ENCODE results near the gene ZKSCAN3.
A peak's percentile ranks its signal among the peaks of the same experiment; 100 is the strongest.
"Not testable (repeated sequence)": the region's sequence is repeated elsewhere in the genome, so short reads cannot be mapped to it uniquely, and the experiment has no call there.

Gene ZKSCAN3

GRCh38 chr6:28355743-28356665 lies 6.3 kb downstream of the ZKSCAN3 start:
- H3K9me3 ChIP-seq (ENCODE audit: control insufficient read depth in 2 of 2, low read length in 2 of 2) = no peaks in the 10 kb centered on the region
- H3K4me3 ChIP-seq (ENCODE audit: low read length in 2 of 2) = peak overlapping the region; percentile 72 to 92
- H3K27ac ChIP-seq (ENCODE audit: low read length) = peak overlapping the region; percentile 95
- peak overlapping the region; percentile 70 to 90 for H3K9ac ChIP-seq (ENCODE audit: low read length in 2 of 2)
- H3K36me3 ChIP-seq (ENCODE audit: control insufficient read depth in 2 of 2, insufficient read depth in 2 of 2, low read length in 2 of 2) = peaks cover 2 to 4% of the 10 kb centered on the region in 2 donors
- peaks cover 25% of the 10 kb centered on the region for H3K4me1 ChIP-seq (ENCODE audit: control insufficient read depth, insufficient read depth, low read length)
- no peaks in the 10 kb centered on the region for H3K27me3 ChIP-seq (ENCODE audit: control insufficient read depth in 1 of 2, insufficient read depth in 2 of 2, low read length in 2 of 2)

GRCh38 chr6:28356666-28357020 lies 6.9 kb downstream of the ZKSCAN3 start:
- Histone ChIP-seq H3K27me3 (ENCODE audit: control insufficient read depth in 1 of 2, insufficient read depth in 2 of 2, low read length in 2 of 2) (no peaks in the 10 kb centered on the region), H3K27ac (ENCODE audit: low read length) (peak overlapping the region; percentile 95), H3K4me1 (ENCODE audit: control insufficient read depth, insufficient read depth, low read length) (peaks cover 25% of the 10 kb centered on the region), H3K9ac (ENCODE audit: low read length in 2 of 2) (peak overlapping the region; percentile 70 to 90), H3K36me3 (ENCODE audit: control insufficient read depth in 2 of 2, insufficient read depth in 2 of 2, low read length in 2 of 2) (peaks cover 4 to 5% of the 10 kb centered on the region in 2 donors), H3K4me3 (ENCODE audit: low read length in 2 of 2) (peak overlapping the region; percentile 72 to 92), H3K9me3 (ENCODE audit: control insufficient read depth in 2 of 2, low read length in 2 of 2) (no peaks in the 10 kb centered on the region)

DNA sequence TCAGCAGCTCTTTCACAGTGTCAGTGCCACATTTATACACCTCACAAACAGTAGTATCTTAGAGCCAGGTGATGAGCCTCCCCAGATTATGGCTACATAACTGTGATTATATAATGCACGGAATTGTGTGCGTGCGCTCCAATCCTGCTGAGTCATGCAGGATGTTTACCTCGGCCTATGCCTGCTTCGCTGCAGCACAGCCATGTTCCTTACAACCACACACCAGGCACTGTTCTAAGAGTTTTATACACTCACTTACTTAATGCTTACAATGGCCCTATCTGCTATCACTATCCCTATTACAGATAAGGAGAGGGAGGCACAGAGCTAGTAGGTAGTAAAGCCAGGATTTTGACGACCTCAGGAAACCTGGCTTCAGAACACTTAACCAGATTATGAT lies 7.3 kb downstream of the ZKSCAN3 start:
- Histone ChIP-seq H3K4me3 (ENCODE audit: low read length in 2 of 2) (peak overlapping the region; percentile 72 to 92), H3K9me3 (ENCODE audit: control insufficient read depth in 2 of 2, low read length in 2 of 2) (no peaks in the 10 kb centered on the region), H3K27ac (ENCODE audit: low read length) (peak overlapping the region; percentile 95), H3K9ac (ENCODE audit: low read length in 2 of 2) (peak overlapping the region; percentile 70 to 90), H3K27me3 (ENCODE audit: control insufficient read depth in 1 of 2, insufficient read depth in 2 of 2, low read length in 2 of 2) (no peaks in the 10 kb centered on the region), H3K4me1 (ENCODE audit: control insufficient read depth, insufficient read depth, low read length) (peaks cover 25% of the 10 kb centered on the region), H3K36me3 (ENCODE audit: control insufficient read depth in 2 of 2, insufficient read depth in 2 of 2, low read length in 2 of 2) (peaks cover 4 to 5% of the 10 kb centered on the region in 2 donors)

- not testable (repeated sequence) for H3K9ac ChIP-seq (ENCODE audit: low read length in 2 of 2); H3K27me3 ChIP-seq (ENCODE audit: control insufficient read depth in 1 of 2, insufficient read depth in 2 of 2, low read length in 2 of 2); H3K27ac ChIP-seq (ENCODE audit: low read length); H3K9me3 ChIP-seq (ENCODE audit: control insufficient read depth in 2 of 2, low read length in 2 of 2); H3K4me3 ChIP-seq (ENCODE audit: low read length in 2 of 2)
- peaks cover 21% of the 10 kb centered on the region for H3K4me1 ChIP-seq (ENCODE audit: control insufficient read depth, insufficient read depth, low read length)
- H3K36me3 ChIP-seq (ENCODE audit: control insufficient read depth in 2 of 2, insufficient read depth in 2 of 2, low read length in 2 of 2) = peaks cover 11 to 22% of the 10 kb centered on the region in 2 donors
Measured at GRCh38 chr6:28359562-28359961, 9.8 kb downstream of the ZKSCAN3 start.

DNA sequence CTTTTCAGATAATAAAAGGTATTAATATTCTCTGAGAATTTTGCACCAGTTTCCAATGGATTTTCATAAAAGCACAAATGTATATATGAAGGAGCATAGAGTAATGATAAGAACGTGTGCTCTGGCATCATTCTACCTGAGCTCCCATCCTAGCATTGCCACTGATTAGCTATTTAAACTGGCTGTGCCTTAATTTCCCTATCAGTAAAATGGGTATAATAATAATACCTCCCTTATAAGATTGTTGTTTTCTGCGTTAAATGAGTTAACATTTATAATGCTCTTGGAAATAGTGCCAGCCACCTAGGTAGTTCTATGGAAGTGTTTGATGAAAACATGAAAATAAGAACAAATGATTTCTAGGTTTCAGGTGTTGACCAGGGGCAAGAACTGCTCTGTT lies 11.2 kb downstream of the ZKSCAN3 start:
- H3K9ac ChIP-seq (ENCODE audit: low read length in 2 of 2) = no peak overlapping the region
- H3K36me3 ChIP-seq (ENCODE audit: control insufficient read depth in 2 of 2, insufficient read depth in 2 of 2, low read length in 2 of 2) = peaks cover 21 to 33% of the 10 kb centered on the region in 2 donors
- peaks cover 7% of the 10 kb centered on the region for H3K4me1 ChIP-seq (ENCODE audit: control insufficient read depth, insufficient read depth, low read length)
- H3K4me3 ChIP-seq (ENCODE audit: low read length in 2 of 2) = no peak overlapping the region
- H3K9me3 ChIP-seq (ENCODE audit: control insufficient read depth in 2 of 2, low read length in 2 of 2) = no peaks in the 10 kb centered on the region
- no peaks in the 10 kb centered on the region for H3K27me3 ChIP-seq (ENCODE audit: control insufficient read depth in 1 of 2, insufficient read depth in 2 of 2, low read length in 2 of 2)
- H3K27ac ChIP-seq (ENCODE audit: low read length) = no peak overlapping the region

DNA sequence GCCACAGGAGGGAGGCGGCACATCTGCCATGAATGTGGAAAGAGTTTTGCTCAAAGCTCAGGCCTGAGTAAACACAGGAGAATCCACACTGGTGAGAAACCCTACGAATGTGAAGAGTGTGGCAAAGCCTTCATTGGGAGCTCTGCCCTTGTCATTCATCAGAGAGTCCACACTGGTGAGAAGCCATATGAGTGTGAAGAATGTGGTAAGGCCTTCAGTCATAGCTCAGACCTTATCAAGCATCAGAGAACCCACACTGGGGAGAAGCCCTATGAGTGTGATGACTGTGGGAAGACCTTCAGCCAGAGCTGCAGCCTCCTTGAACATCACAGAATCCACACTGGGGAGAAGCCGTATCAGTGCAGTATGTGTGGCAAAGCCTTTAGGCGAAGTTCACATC lies 15.8 kb downstream of the ZKSCAN3 start:
- peaks cover 28 to 48% of the 10 kb centered on the region in 2 donors for H3K36me3 ChIP-seq (ENCODE audit: control insufficient read depth in 2 of 2, insufficient read depth in 2 of 2, low read length in 2 of 2)
- not testable (repeated sequence) for H3K4me3 ChIP-seq (ENCODE audit: low read length in 2 of 2); H3K27me3 ChIP-seq (ENCODE audit: control insufficient read depth in 1 of 2, insufficient read depth in 2 of 2, low read length in 2 of 2)

GRCh38 chr6:28368522-28368921 lies 18.8 kb downstream of the ZKSCAN3 start:
- Histone ChIP-seq H3K9ac (ENCODE audit: low read length in 2 of 2) (no peak overlapping the region), H3K27me3 (ENCODE audit: control insufficient read depth in 1 of 2, insufficient read depth in 2 of 2, low read length in 2 of 2) (no peaks in the 10 kb centered on the region), H3K27ac (ENCODE audit: low read length) (no peak overlapping the region), H3K36me3 (ENCODE audit: control insufficient read depth in 2 of 2, insufficient read depth in 2 of 2, low read length in 2 of 2) (peaks cover 26 to 36% of the 10 kb centered on the region in 2 donors), H3K4me3 (ENCODE audit: low read length in 2 of 2) (no peak overlapping the region), H3K9me3 (ENCODE audit: control insufficient read depth in 2 of 2, low read length in 2 of 2) (no peaks in the 10 kb centered on the region), H3K4me1 (ENCODE audit: control insufficient read depth, insufficient read depth, low read length) (no peaks in the 10 kb centered on the region)

More for the DNA sequence above, 15.8 kb downstream of the ZKSCAN3 start:
- H3K27ac ChIP-seq (ENCODE audit: low read length); H3K9ac ChIP-seq (ENCODE audit: low read length in 2 of 2); H3K4me1 ChIP-seq (ENCODE audit: control insufficient read depth, insufficient read depth, low read length); H3K9me3 ChIP-seq (ENCODE audit: control insufficient read depth in 2 of 2, low read length in 2 of 2): not testable (repeated sequence)

DNA sequence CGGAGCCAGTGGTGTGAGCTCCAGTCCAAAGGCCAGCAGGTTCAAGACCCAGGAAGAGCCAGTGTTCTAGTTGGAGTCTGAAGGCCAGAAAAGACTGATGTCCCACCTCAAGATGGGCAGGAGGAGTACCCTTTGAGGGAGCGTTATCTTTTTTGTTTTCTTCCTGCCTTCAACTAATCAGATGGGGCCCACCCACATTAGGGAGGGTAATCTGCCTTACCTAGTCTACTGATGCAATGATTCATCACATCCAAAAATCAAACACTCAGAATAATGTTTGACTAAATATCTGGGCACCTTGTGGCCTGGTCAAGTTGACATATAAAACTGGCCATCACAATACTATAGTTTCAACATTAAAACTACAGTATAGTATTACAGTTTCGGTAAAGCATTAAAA lies 19.7 kb downstream of the ZKSCAN3 start:
- H3K9ac ChIP-seq (ENCODE audit: low read length in 2 of 2) = no peak overlapping the region

GRCh38 chr6:28370440-28370839 lies 20.7 kb downstream of the ZKSCAN3 start:
- Histone ChIP-seq H3K4me1 (ENCODE audit: control insufficient read depth, insufficient read depth, low read length) (no peaks in the 10 kb centered on the region), H3K36me3 (ENCODE audit: control insufficient read depth in 2 of 2, insufficient read depth in 2 of 2, low read length in 2 of 2) (peaks cover 16 to 22% of the 10 kb centered on the region in 2 donors), H3K4me3 (ENCODE audit: low read length in 2 of 2) (no peak overlapping the region), H3K9ac (ENCODE audit: low read length in 2 of 2) (no peak overlapping the region), H3K9me3 (ENCODE audit: control insufficient read depth in 2 of 2, low read length in 2 of 2) (no peaks in the 10 kb centered on the region), H3K27ac (ENCODE audit: low read length) (no peak overlapping the region), H3K27me3 (ENCODE audit: control insufficient read depth in 1 of 2, insufficient read depth in 2 of 2, low read length in 2 of 2) (no peaks in the 10 kb centered on the region)

More for the DNA sequence above, 19.7 kb downstream of the ZKSCAN3 start:
- Histone ChIP-seq H3K9me3 (ENCODE audit: control insufficient read depth in 2 of 2, low read length in 2 of 2) (no peaks in the 10 kb centered on the region), H3K4me3 (ENCODE audit: low read length in 2 of 2) (no peak overlapping the region), H3K27ac (ENCODE audit: low read length) (no peak overlapping the region), H3K27me3 (ENCODE audit: control insufficient read depth in 1 of 2, insufficient read depth in 2 of 2, low read length in 2 of 2) (no peaks in the 10 kb centered on the region), H3K4me1 (ENCODE audit: control insufficient read depth, insufficient read depth, low read length) (no peaks in the 10 kb centered on the region), H3K36me3 (ENCODE audit: control insufficient read depth in 2 of 2, insufficient read depth in 2 of 2, low read length in 2 of 2) (peaks cover 22 to 27% of the 10 kb centered on the region in 2 donors)

DNA sequence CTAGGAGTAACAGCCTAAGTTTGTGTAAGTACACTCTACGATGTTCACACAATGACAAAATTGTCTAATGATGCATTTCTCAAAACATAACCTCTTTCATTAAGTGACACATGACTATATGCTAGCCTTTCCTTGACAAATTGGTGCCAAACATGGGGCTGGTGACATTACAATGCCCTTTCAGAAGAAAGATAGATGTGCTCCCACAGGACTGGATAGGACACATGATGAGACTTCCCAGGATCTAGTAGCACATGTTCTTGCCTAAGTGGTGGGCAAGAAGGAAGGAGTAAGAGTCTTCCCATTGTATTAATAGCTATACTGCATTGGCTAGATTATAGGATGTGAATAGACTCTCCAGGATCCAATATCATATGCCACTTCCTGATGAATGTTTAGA lies 21.5 kb downstream of the ZKSCAN3 start:
- Histone ChIP-seq H3K27me3 (ENCODE audit: control insufficient read depth in 1 of 2, insufficient read depth in 2 of 2, low read length in 2 of 2) (no peaks in the 10 kb centered on the region), H3K4me3 (ENCODE audit: low read length in 2 of 2) (no peak overlapping the region), H3K27ac (ENCODE audit: low read length) (no peak overlapping the region), H3K9me3 (ENCODE audit: control insufficient read depth in 2 of 2, low read length in 2 of 2) (no peaks in the 10 kb centered on the region), H3K9ac (ENCODE audit: low read length in 2 of 2) (no peak overlapping the region), H3K36me3 (ENCODE audit: control insufficient read depth in 2 of 2, insufficient read depth in 2 of 2, low read length in 2 of 2) (peaks cover 8 to 16% of the 10 kb centered on the region in 2 donors), H3K4me1 (ENCODE audit: control insufficient read depth, insufficient read depth, low read length) (no peaks in the 10 kb centered on the region)
